GM12878 (cell line): ENCODE measurements around the gene ADGRG1.

ENCODE experiments used
- CTCF ChIP-seq, 3 experiments: IDR thresholded peaks in 2 of 3; conservative IDR thresholded peaks in 1 of 3; 2 replicates each; pipeline ENCODE4 v1.5.1; 2011; ENCODE audit warnings: low read depth in 3 of 3, low read length in 3 of 3, mild to moderate bottlenecking in 3 of 3, control low read depth in 2 of 3, moderate library complexity in 2 of 3, inconsistent platforms in 1 of 3, mixed read lengths in 1 of 3; ENCODE audit not compliant: control insufficient read depth in 2 of 3, insufficient read depth in 1 of 3; ENCODE audit errors: extremely low read depth in 1 of 3
- POLR2AphosphoS5 ChIP-seq: IDR thresholded peaks from 2 replicates; pipeline ENCODE4 v1.6.1; 2011; ENCODE audit warnings: mild to moderate bottlenecking, low read length, inconsistent platforms
- SUZ12 ChIP-seq: fragments of 200-600 bp; sonication (generic); IDR thresholded peaks from one replicate; pipeline ENCODE4 v1.6.1; 2018; ENCODE audit warnings: antibody characterized with exemption, mild to moderate bottlenecking; ENCODE audit not compliant: unreplicated experiment
- TCF12 ChIP-seq: IDR thresholded peaks from 2 replicates; pipeline ENCODE4 v1.6.1; 2011; ENCODE audit warnings: low read depth, mild to moderate bottlenecking, low read length
- YBX1 ChIP-seq: fragments of 450-650 bp; IDR thresholded peaks from 2 replicates; pipeline ENCODE4 v1.6.1; 2016; ENCODE audit warnings: antibody characterized with exemption
- TF ChIP-seq, protein P1 (sequence below): IDR thresholded peaks from 2 replicates; pipeline ENCODE4 v1.6.1; 2011; ENCODE audit warnings: borderline replicate concordance, low read depth, mild to moderate bottlenecking, moderate library complexity, mixed read lengths, low read length; ENCODE audit not compliant: insufficient read depth; ENCODE audit errors: extremely low read length

- TF ChIP-seq POLR2AphosphoS5 = no peak
- TF ChIP-seq, protein P1, sequence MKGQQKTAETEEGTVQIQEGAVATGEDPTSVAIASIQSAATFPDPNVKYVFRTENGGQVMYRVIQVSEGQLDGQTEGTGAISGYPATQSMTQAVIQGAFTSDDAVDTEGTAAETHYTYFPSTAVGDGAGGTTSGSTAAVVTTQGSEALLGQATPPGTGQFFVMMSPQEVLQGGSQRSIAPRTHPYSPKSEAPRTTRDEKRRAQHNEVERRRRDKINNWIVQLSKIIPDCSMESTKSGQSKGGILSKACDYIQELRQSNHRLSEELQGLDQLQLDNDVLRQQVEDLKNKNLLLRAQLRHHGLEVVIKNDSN = no peak
- no peak for TF ChIP-seq CTCF (IDR thresholded peaks at IDR 0.05 in 2 of 3, conservative IDR thresholded peaks at IDR 0.05 in 1 of 3; ENCODE audit: control insufficient read depth in 2 of 3, extremely low read depth in 1 of 3, insufficient read depth in 1 of 3, low read depth in 3 of 3, low read length in 3 of 3)
- TF ChIP-seq YBX1 = no peak
- no peak for TF ChIP-seq TCF12
- no peak for TF ChIP-seq SUZ12
Measured at GRCh38 chr16:57713596-57713995, 85.2 kb downstream of the ADGRG1 start.
